Measurements from ENCODE around the gene CADM2. TPM values are rescaled to one million over a fixed set of nuclear protein-coding genes. Genes with fewer than 3 reads are reported as not detected.
"Not testable (repeated sequence)": the region's sequence is repeated elsewhere in the genome, so short reads cannot be mapped to it uniquely, and the experiment has no call there.

The CADM2 gene
- total RNA-seq, 2 donors from 2014 or later = 24.1 to 29.8 TPM

GRCh38 chr3:85102781-85103180, 144.0 kb downstream of the CADM2 start:
- Mint-ChIP-seq H3K36me3 (ENCODE audit: low read depth) (peaks cover 6% of the 10 kb centered on the region), H3K27ac (no peak overlapping the region), H3K4me3 (no peak overlapping the region), H3K4me1 (no peaks in the 10 kb centered on the region), H3K27me3 (ENCODE audit: insufficient read depth) (no peaks in the 10 kb centered on the region), H3K9me3 (peaks cover 11% of the 10 kb centered on the region)
- Histone ChIP-seq H3K9ac (ENCODE audit: extremely low read depth, low read length, poor library complexity, severe bottlenecking) (no peak overlapping the region), H3K4me1 (ENCODE audit: control insufficient read depth, insufficient read depth, low read length) (no peaks in the 10 kb centered on the region), H3K4me3 (ENCODE audit: low read length) (no peak overlapping the region), H3K27ac (ENCODE audit: low read depth, low read length) (no peak overlapping the region), H3K9me3 (ENCODE audit: control insufficient read depth, low read length) (no peaks in the 10 kb centered on the region), H3K27me3 (ENCODE audit: control insufficient read depth, insufficient read depth, low read length, poor library complexity, severe bottlenecking) (no peaks in the 10 kb centered on the region), H3K36me3 (ENCODE audit: control insufficient read depth, insufficient read depth, low read length) (no peaks in the 10 kb centered on the region)
- DNase-seq = no peak
- no peak for TF ChIP-seq CTCF (conservative IDR thresholded peaks at IDR 0.05)
- 83 to 100% methylated on average over 1 of the region's 1 CpG for WGBS, 2 experiments (ENCODE audit: insufficient coverage in 1 of 2, insufficient read length in 1 of 2)

GRCh38 chr3:85110393-85110792, 151.6 kb downstream of the CADM2 start:
- Mint-ChIP-seq H3K4me1 (peaks cover 7% of the 10 kb centered on the region), H3K27me3 (ENCODE audit: insufficient read depth) (no peaks in the 10 kb centered on the region), H3K36me3 (ENCODE audit: low read depth) (no peaks in the 10 kb centered on the region), H3K4me3 (no peak overlapping the region), H3K27ac (no peak overlapping the region), H3K9me3 (no peaks in the 10 kb centered on the region)
- Histone ChIP-seq H3K9me3 (ENCODE audit: control insufficient read depth, low read length) (no peaks in the 10 kb centered on the region), H3K9ac (ENCODE audit: extremely low read depth, low read length, poor library complexity, severe bottlenecking) (no peak overlapping the region), H3K36me3 (ENCODE audit: control insufficient read depth, insufficient read depth, low read length) (no peaks in the 10 kb centered on the region), H3K4me1 (ENCODE audit: control insufficient read depth, insufficient read depth, low read length) (no peaks in the 10 kb centered on the region), H3K27ac (ENCODE audit: low read depth, low read length) (no peak overlapping the region), H3K4me3 (ENCODE audit: low read length) (no peak overlapping the region), H3K27me3 (ENCODE audit: control insufficient read depth, insufficient read depth, low read length, poor library complexity, severe bottlenecking) (no peaks in the 10 kb centered on the region)
- no CpG with 5 or more reads among the region's 2 CpGs for WGBS, 2 experiments (ENCODE audit: insufficient coverage in 1 of 2, insufficient read length in 1 of 2)
- no peak for TF ChIP-seq CTCF (conservative IDR thresholded peaks at IDR 0.05)
- DNase-seq = no peak

GRCh38 chr3:85120879-85121278, 162.1 kb downstream of the CADM2 start:
- WGBS, 2 experiments (ENCODE audit: insufficient coverage in 1 of 2, insufficient read length in 1 of 2) = 92 to 100% methylated on average over 2 of the region's 2 CpGs
- H3K36me3 Mint-ChIP-seq (ENCODE audit: low read depth) = peaks cover 12% of the 10 kb centered on the region
- Histone ChIP-seq H3K9ac (ENCODE audit: extremely low read depth, low read length, poor library complexity, severe bottlenecking) (no peak overlapping the region), H3K4me3 (ENCODE audit: low read length) (no peak overlapping the region), H3K27ac (ENCODE audit: low read depth, low read length) (no peak overlapping the region), H3K27me3 (ENCODE audit: control insufficient read depth, insufficient read depth, low read length, poor library complexity, severe bottlenecking) (no peaks in the 10 kb centered on the region), H3K4me1 (ENCODE audit: control insufficient read depth, insufficient read depth, low read length) (no peaks in the 10 kb centered on the region), H3K9me3 (ENCODE audit: control insufficient read depth, low read length) (no peaks in the 10 kb centered on the region), H3K36me3 (ENCODE audit: control insufficient read depth, insufficient read depth, low read length) (no peaks in the 10 kb centered on the region)
- H3K27ac Mint-ChIP-seq = no peak overlapping the region
- H3K4me1 Mint-ChIP-seq = peaks cover 4% of the 10 kb centered on the region
- no peak for TF ChIP-seq CTCF (conservative IDR thresholded peaks at IDR 0.05)
- H3K4me3 Mint-ChIP-seq = no peak overlapping the region
- H3K9me3 Mint-ChIP-seq = peaks cover 14% of the 10 kb centered on the region
- DNase-seq = no peak
- H3K27me3 Mint-ChIP-seq (ENCODE audit: insufficient read depth) = no peaks in the 10 kb centered on the region

GRCh38 chr3:85132864-85133263, 174.1 kb downstream of the CADM2 start:
- H3K27ac Mint-ChIP-seq; H3K27ac ChIP-seq (ENCODE audit: low read depth, low read length); H3K9ac ChIP-seq (ENCODE audit: extremely low read depth, low read length, poor library complexity, severe bottlenecking); H3K4me1 ChIP-seq (ENCODE audit: control insufficient read depth, insufficient read depth, low read length); H3K4me3 ChIP-seq (ENCODE audit: low read length); H3K36me3 Mint-ChIP-seq (ENCODE audit: low read depth); H3K4me1 Mint-ChIP-seq; DNase-seq; H3K27me3 ChIP-seq (ENCODE audit: control insufficient read depth, insufficient read depth, low read length, poor library complexity, severe bottlenecking); H3K4me3 Mint-ChIP-seq; H3K9me3 ChIP-seq (ENCODE audit: control insufficient read depth, low read length); H3K9me3 Mint-ChIP-seq; H3K27me3 Mint-ChIP-seq (ENCODE audit: insufficient read depth); H3K36me3 ChIP-seq (ENCODE audit: control insufficient read depth, insufficient read depth, low read length): not testable (repeated sequence)
- 95 to 98% methylated on average over 8 to 13 of the region's 13 CpGs for WGBS, 2 experiments (ENCODE audit: insufficient coverage in 1 of 2, insufficient read length in 1 of 2)

- H3K9ac ChIP-seq (ENCODE audit: extremely low read depth, low read length, poor library complexity, severe bottlenecking); H3K36me3 Mint-ChIP-seq (ENCODE audit: low read depth); H3K27ac ChIP-seq (ENCODE audit: low read depth, low read length); H3K4me3 Mint-ChIP-seq; H3K4me3 ChIP-seq (ENCODE audit: low read length); H3K9me3 Mint-ChIP-seq; H3K4me1 ChIP-seq (ENCODE audit: control insufficient read depth, insufficient read depth, low read length); H3K9me3 ChIP-seq (ENCODE audit: control insufficient read depth, low read length); DNase-seq; H3K27ac Mint-ChIP-seq; H3K36me3 ChIP-seq (ENCODE audit: control insufficient read depth, insufficient read depth, low read length); H3K27me3 ChIP-seq (ENCODE audit: control insufficient read depth, insufficient read depth, low read length, poor library complexity, severe bottlenecking); H3K4me1 Mint-ChIP-seq; H3K27me3 Mint-ChIP-seq (ENCODE audit: insufficient read depth): not testable (repeated sequence)
- 98% methylated on average over 40 of the region's 57 CpGs; no CpG with 5 or more reads in 1 of the 2 experiments for WGBS, 2 experiments (ENCODE audit: insufficient coverage in 1 of 2, insufficient read length in 1 of 2)
Measured at GRCh38 chr3:85133691-85134420, 175.1 kb downstream of the CADM2 start.

All from endodermal cell (in vitro differentiated cells).